ENCODE measurements around the gene PEAR1. TPM values are rescaled to one million over a fixed set of nuclear protein-coding genes. Genes with fewer than 3 reads are reported as not detected.

Gene PEAR1
- total RNA-seq, 2 donors from 2014 or later = 31.0 to 34.9 TPM

DNA sequence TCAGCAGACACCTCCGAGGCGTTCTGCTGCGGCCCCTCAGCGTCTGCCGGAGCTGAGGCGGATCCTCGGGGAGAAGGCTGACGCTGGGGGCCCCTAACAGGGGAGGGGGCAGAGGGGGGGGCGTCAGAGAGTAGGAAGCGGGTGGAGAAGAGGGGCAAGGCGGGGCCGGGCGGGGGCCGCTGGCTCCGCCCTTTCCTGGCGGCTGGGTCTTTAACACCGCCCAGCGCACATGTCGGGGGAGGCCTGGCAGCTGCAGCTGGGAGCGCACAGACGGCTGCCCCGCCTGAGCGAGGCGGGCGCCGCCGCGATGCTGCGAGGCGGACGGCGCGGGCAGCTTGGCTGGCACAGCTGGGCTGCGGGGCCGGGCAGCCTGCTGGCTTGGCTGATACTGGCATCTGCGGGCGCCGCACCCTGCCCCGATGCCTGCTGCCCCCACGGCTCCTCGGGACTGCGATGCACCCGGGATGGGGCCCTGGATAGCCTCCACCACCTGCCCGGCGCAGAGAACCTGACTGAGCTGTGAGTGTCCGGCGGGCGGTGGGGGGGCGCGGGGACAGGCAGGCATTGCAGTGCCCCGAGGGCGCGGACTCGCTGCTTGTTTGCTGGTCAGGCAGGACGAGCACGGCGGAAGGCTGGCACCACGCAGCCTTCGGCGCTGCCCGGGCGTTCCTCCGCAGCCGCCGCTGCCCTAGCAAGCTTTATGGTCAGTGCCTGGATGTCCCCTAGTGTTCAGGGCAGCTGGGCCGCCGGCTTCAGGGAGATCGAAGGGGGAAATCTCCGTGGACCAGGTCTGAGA lies 32.7 kb upstream of the PEAR1 start, which contains the start of gene NTRK1:
Gene NTRK1, plus strand, starts transcription at position 238 of the 796 bp plus-strand sequence. Its CDS starts 70 bp downstream, at position 308.
- ATAC-seq (ENCODE audit: insufficient number of reproducible peaks, low FRiP score, low read depth) = no peak
- DNase-seq (ENCODE audit: low spot score) = no peak
- TF ChIP-seq CTCF (IDR thresholded peaks at IDR 0.05) = no peak
- H3K27me3 ChIP-seq (replicated peaks; ENCODE audit: insufficient read depth) = peaks cover 15% of the 10 kb centered on the region
- no peaks in the 10 kb centered on the region for H3K36me3 ChIP-seq
- peaks cover 16 to 27% of the 10 kb centered on the region in 2 donors for H3K4me1 ChIP-seq (ENCODE audit: control insufficient read depth in 1 of 2, low read depth in 2 of 2)
- peak within 1 kb of the TSS; percentile 64 for H3K4me3 ChIP-seq
- H3K9me3 ChIP-seq = no peaks in the 10 kb centered on the region
- H3K27ac ChIP-seq = no peak within 1 kb of the TSS

- Histone ChIP-seq H3K27ac (no peak overlapping the region), H3K9me3 (no peaks in the 10 kb centered on the region), H3K36me3 (no peaks in the 10 kb centered on the region), H3K4me1 (ENCODE audit: control insufficient read depth in 1 of 2, low read depth in 2 of 2) (peaks cover 16 to 27% of the 10 kb centered on the region in 2 donors), H3K4me3 (no peak overlapping the region), H3K27me3 (replicated peaks; ENCODE audit: insufficient read depth) (peaks cover 15% of the 10 kb centered on the region)
- TF ChIP-seq CTCF (IDR thresholded peaks at IDR 0.05) = no peak
- ATAC-seq (ENCODE audit: insufficient number of reproducible peaks, low FRiP score, low read depth) (no peak), DNase-seq (ENCODE audit: low spot score) (no peak)
Measured at GRCh38 chr1:156862584-156862983, 30.9 kb upstream of the PEAR1 start.

GRCh38 chr1:156862997-156863599 lies 30.4 kb upstream of the PEAR1 start:
- Histone ChIP-seq H3K4me1 (ENCODE audit: control insufficient read depth in 1 of 2, low read depth in 2 of 2) (peaks cover 16 to 27% of the 10 kb centered on the region in 2 donors), H3K4me3 (no peak overlapping the region), H3K27ac (no peak overlapping the region), H3K9me3 (no peaks in the 10 kb centered on the region), H3K36me3 (no peaks in the 10 kb centered on the region), H3K27me3 (replicated peaks; ENCODE audit: insufficient read depth) (peaks cover 15% of the 10 kb centered on the region)
- no peak for TF ChIP-seq CTCF (IDR thresholded peaks at IDR 0.05)
- ATAC-seq (ENCODE audit: insufficient number of reproducible peaks, low FRiP score, low read depth) (no peak), DNase-seq (ENCODE audit: low spot score) (no peak)

DNA sequence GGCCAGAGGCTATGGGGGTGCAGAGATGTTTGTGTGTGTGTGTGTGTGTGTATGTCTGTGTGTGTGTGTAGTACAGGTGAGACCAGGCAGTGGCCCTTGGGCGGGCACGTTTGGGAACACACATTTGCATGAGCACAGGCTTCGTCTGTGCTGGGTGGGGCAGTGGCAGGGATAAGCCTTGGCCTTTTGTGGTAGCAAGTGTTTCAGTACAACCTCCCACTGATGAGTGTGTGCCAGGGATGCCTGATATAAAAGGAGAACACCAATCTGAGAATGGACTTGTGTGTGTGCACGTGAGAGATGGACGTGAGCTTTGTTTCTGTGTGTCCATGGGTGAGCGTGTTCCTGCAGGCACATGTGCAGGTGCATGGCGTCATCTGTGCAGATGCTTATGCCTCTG lies 29.9 kb upstream of the PEAR1 start:
- Histone ChIP-seq H3K9me3 (no peaks in the 10 kb centered on the region), H3K4me1 (ENCODE audit: control insufficient read depth in 1 of 2, low read depth in 2 of 2) (peaks cover 16 to 26% of the 10 kb centered on the region in 2 donors), H3K27me3 (replicated peaks; ENCODE audit: insufficient read depth) (peaks cover 15% of the 10 kb centered on the region), H3K36me3 (no peaks in the 10 kb centered on the region), H3K27ac (no peak overlapping the region), H3K4me3 (no peak overlapping the region)
- ATAC-seq (ENCODE audit: insufficient number of reproducible peaks, low FRiP score, low read depth) (no peak), DNase-seq (ENCODE audit: low spot score) (no peak)
- no peak for TF ChIP-seq CTCF (IDR thresholded peaks at IDR 0.05)

DNA sequence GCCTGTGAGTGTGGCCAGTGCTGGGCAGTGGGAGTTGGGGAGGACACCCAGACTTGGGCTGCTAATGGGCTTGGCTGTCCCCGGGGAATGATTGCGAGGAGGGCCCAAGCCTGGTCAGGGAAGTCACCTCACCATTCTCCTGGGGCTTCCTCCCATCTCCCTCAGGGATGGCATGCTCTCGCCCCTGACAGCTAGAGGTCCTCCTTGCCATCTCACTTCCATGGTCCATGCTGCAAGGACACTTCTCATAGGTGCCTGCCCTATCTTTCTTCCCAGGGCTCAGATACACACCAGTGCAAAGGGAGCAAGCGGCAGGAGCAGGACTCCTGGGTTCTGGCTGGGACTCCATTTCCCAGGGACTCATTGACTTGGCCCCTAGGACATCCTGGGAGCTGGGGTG lies 28.7 kb upstream of the PEAR1 start:
- peaks cover 11% of the 10 kb centered on the region for H3K27me3 ChIP-seq (replicated peaks; ENCODE audit: insufficient read depth)
- no peaks in the 10 kb centered on the region for H3K36me3 ChIP-seq
- ATAC-seq (ENCODE audit: insufficient number of reproducible peaks, low FRiP score, low read depth) (no peak), DNase-seq (ENCODE audit: low spot score) (no peak)
- H3K4me3 ChIP-seq = no peak overlapping the region
- H3K9me3 ChIP-seq = no peaks in the 10 kb centered on the region
- TF ChIP-seq CTCF (IDR thresholded peaks at IDR 0.05) = no peak
- H3K27ac ChIP-seq = no peak overlapping the region
- H3K4me1 ChIP-seq (ENCODE audit: control insufficient read depth in 1 of 2, low read depth in 2 of 2) = peaks cover 7 to 14% of the 10 kb centered on the region in 2 donors

All from thoracic aorta (tissue), 2 donors.